ENCODE results near the gene CCDC85C.

The CCDC85C gene

GRCh38 chr14:99627510-99628381, 23.7 kb upstream of the CCDC85C start:
- Histone ChIP-seq H3K27me3 (peaks cover 0 to 19% of the 10 kb centered on the region in 2 donors), H3K36me3 (no peaks in the 10 kb centered on the region), H3K4me1 (peaks cover 0 to 7% (median 3%) of the 10 kb centered on the region in 4 donors), H3K4me3 (no peak overlapping the region), H3K9me3 (no peaks in the 10 kb centered on the region), H3K27ac (no peak overlapping the region)
- TF ChIP-seq, protein P1, sequence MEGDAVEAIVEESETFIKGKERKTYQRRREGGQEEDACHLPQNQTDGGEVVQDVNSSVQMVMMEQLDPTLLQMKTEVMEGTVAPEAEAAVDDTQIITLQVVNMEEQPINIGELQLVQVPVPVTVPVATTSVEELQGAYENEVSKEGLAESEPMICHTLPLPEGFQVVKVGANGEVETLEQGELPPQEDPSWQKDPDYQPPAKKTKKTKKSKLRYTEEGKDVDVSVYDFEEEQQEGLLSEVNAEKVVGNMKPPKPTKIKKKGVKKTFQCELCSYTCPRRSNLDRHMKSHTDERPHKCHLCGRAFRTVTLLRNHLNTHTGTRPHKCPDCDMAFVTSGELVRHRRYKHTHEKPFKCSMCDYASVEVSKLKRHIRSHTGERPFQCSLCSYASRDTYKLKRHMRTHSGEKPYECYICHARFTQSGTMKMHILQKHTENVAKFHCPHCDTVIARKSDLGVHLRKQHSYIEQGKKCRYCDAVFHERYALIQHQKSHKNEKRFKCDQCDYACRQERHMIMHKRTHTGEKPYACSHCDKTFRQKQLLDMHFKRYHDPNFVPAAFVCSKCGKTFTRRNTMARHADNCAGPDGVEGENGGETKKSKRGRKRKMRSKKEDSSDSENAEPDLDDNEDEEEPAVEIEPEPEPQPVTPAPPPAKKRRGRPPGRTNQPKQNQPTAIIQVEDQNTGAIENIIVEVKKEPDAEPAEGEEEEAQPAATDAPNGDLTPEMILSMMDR (IDR thresholded peaks at IDR 0.05), result no peak
- intact Hi-C loops (cut with DNase I; ENCODE audit: low total_unique reads), result loop anchor here (5.0 kb wide), 1 partner anchor 65 kb away; no protein-coding TSS in a partner anchor
- DNase-seq, result no peak

- no peaks in the 10 kb centered on the region for H3K9me3 ChIP-seq
- H3K4me3 ChIP-seq, result no peak overlapping the region
- intact Hi-C loops (cut with DNase I; ENCODE audit: low total_unique reads), result loop anchor here (5.0 kb wide), 1 partner anchor 65 kb away; no protein-coding TSS in a partner anchor
These were observed 23.1 kb upstream of the CCDC85C start for GRCh38 chr14:99627100-99627499.

GRCh38 chr14:99626041-99626648, 22.1 kb upstream of the CCDC85C start:
- H3K4me3 ChIP-seq, result no peak overlapping the region
- H3K36me3 ChIP-seq, result no peaks in the 10 kb centered on the region
- peaks cover 0 to 7% (median 3%) of the 10 kb centered on the region in 4 donors for H3K4me1 ChIP-seq
- H3K27me3 ChIP-seq, result peaks cover 0 to 25% of the 10 kb centered on the region in 2 donors
- no peaks in the 10 kb centered on the region for H3K9me3 ChIP-seq
- H3K27ac ChIP-seq, result no peak overlapping the region
- intact Hi-C loops (cut with DNase I; ENCODE audit: low total_unique reads), result loop anchor here (5.0 kb wide), 1 partner anchor 64 kb away; no protein-coding TSS in a partner anchor
- DNase-seq, result no peak
- TF ChIP-seq, protein P1 (IDR thresholded peaks at IDR 0.05), result no peak

More at GRCh38 chr14:99627100-99627499, 23.1 kb upstream of the CCDC85C start:
- peaks cover 0 to 7% (median 3%) of the 10 kb centered on the region in 4 donors for H3K4me1 ChIP-seq
- H3K36me3 ChIP-seq, result no peaks in the 10 kb centered on the region
- H3K27ac ChIP-seq, result no peak overlapping the region
- TF ChIP-seq, protein P1 (IDR thresholded peaks at IDR 0.05), result no peak
- no peak for DNase-seq
- H3K27me3 ChIP-seq, result peaks cover 0 to 25% of the 10 kb centered on the region in 2 donors

GRCh38 chr14:99625476-99625875, 21.5 kb upstream of the CCDC85C start:
- no peaks in the 10 kb centered on the region for H3K9me3 ChIP-seq
- TF ChIP-seq, protein P1 (IDR thresholded peaks at IDR 0.05), result no peak
- H3K27me3 ChIP-seq, result peaks cover 0 to 31% of the 10 kb centered on the region in 2 donors
- DNase-seq, result no peak
- H3K4me3 ChIP-seq, result no peak overlapping the region
- H3K36me3 ChIP-seq, result no peaks in the 10 kb centered on the region
- no peak overlapping the region for H3K27ac ChIP-seq
- intact Hi-C loops (cut with DNase I; ENCODE audit: low total_unique reads), result loop anchor here (5.0 kb wide), 1 partner anchor 63 kb away; no protein-coding TSS in a partner anchor
- peaks cover 0 to 7% (median 3%) of the 10 kb centered on the region in 4 donors for H3K4me1 ChIP-seq

- Histone ChIP-seq H3K27ac (no peak overlapping the region), H3K36me3 (no peaks in the 10 kb centered on the region), H3K4me3 (no peak overlapping the region), H3K9me3 (no peaks in the 10 kb centered on the region), H3K27me3 (peaks cover 0 to 35% of the 10 kb centered on the region in 2 donors), H3K4me1 (peaks cover 0 to 7% (median 3%) of the 10 kb centered on the region in 4 donors)
- intact Hi-C loops (cut with DNase I; ENCODE audit: low total_unique reads), result loop anchor here (5.0 kb wide), 1 partner anchor 63 kb away; no protein-coding TSS in a partner anchor
- no peak for DNase-seq
- TF ChIP-seq, protein P1 (IDR thresholded peaks at IDR 0.05), result no peak
These were observed 21.0 kb upstream of the CCDC85C start for GRCh38 chr14:99624971-99625370.

Measured in tibial artery (tissue), 4 donors.